ENCODE results near the gene SIK2.

DNA sequence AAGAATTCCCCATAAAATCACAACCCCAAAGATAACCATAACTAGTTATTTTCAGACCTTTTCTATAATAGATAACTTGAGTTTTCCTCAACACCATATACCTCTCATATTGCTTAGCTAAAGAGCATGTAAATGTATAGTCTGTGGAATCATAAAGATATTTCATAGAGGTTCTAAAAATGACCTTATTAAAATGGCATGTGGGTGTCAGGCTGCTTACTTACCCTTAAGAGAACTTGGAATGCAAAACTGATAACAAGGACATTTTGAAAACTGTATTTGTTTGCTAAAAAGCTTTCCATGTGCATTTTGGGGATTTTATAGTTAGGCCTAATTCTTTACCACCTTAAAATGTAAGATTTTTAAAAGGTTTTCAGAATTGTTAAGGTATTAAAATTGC, 4.7 kb downstream of the SIK2 start:
- TF ChIP-seq POLR2A (IDR thresholded peaks at IDR 0.05) = no peak
- TF ChIP-seq CTCF (IDR thresholded peaks at IDR 0.05) = no peak
